Fibroblast of the aortic adventitia (primary cell): Measurements from ENCODE around the gene DGCR8. TPM values are rescaled to one million over a fixed set of nuclear protein-coding genes. Genes with fewer than 3 reads are reported as not detected.

ENCODE experiments used
- DNase-seq: peaks from one replicate; pipeline ENCODE4 v3.0.0-alpha.2; 2010; ENCODE audit warnings: low read depth
- H3K4me3 ChIP-seq: 2 replicates; pipeline ENCODE4 v1.5.1; 2011; ENCODE audit warnings: low read depth, mild to moderate bottlenecking, control low read depth, low read length, moderate library complexity
- total RNA-seq: library from RNA; depleted of rRNA; stranded (reverse); fragments of >200 nt; gene quantifications from 2 replicates; pipeline ENCODE4 v1.2.3, GENCODE V29; 2012; ENCODE audit warnings: low replicate concordance
- TF ChIP-seq, protein P1 (sequence below): IDR thresholded peaks from 2 replicates; pipeline ENCODE4 v1.5.1; 2011; ENCODE audit warnings: mild to moderate bottlenecking, low read length, control low read depth, inconsistent platforms; ENCODE audit not compliant: insufficient read depth

The DGCR8 gene
- total RNA-seq, 1 donor, result 22.0 TPM

DNA sequence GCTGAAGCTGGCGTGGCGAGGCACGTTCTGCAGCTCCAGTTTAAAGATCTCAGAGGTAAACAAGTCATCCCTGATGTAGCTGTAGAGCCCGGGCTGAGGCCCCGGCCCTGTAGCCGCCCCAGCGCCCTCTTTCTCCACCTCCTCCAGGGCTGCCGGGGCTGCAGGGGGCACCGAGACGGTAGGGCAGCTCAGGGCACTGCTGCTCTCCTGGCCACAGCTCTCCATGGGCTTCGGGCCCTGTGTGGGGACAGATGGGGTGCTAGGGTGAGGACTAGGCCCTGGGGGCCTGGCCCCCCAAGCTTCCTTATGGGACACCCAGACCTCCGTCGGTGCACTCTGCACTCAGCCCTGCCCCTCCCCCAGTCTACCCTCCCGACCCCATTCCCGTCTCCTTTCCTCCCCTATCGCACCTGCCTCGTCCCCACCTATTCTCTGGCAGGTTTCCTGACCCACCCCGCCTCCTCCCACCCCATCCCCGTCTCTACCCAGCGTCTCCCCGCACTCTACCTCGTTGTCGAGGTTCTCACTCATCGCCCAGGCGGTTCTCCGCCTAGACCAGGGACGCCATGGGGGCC, 36.4 kb downstream of the DGCR8 start:
- TF ChIP-seq, protein P1, sequence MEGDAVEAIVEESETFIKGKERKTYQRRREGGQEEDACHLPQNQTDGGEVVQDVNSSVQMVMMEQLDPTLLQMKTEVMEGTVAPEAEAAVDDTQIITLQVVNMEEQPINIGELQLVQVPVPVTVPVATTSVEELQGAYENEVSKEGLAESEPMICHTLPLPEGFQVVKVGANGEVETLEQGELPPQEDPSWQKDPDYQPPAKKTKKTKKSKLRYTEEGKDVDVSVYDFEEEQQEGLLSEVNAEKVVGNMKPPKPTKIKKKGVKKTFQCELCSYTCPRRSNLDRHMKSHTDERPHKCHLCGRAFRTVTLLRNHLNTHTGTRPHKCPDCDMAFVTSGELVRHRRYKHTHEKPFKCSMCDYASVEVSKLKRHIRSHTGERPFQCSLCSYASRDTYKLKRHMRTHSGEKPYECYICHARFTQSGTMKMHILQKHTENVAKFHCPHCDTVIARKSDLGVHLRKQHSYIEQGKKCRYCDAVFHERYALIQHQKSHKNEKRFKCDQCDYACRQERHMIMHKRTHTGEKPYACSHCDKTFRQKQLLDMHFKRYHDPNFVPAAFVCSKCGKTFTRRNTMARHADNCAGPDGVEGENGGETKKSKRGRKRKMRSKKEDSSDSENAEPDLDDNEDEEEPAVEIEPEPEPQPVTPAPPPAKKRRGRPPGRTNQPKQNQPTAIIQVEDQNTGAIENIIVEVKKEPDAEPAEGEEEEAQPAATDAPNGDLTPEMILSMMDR, result no peak
- DNase-seq, result no peak
- H3K4me3 ChIP-seq, result peak overlapping the region; percentile 98

- DNase-seq, result peak; percentile 98
- TF ChIP-seq, protein P1, result no peak
- peak within 1 kb of the TSS; percentile 98 for H3K4me3 ChIP-seq
Measured at GRCh38 chr22:20116951-20117632, 37.1 kb downstream of the DGCR8 start, which contains the start of gene TRMT2A. Gene TRMT2A (minus strand): TSS chr22:20117226. CDS start chr22:20116906, 320 bp downstream.

- peak overlapping the region; percentile 71 for H3K4me3 ChIP-seq
- TF ChIP-seq, protein P1, result no peak
- peak; percentile 14 for DNase-seq
Measured at GRCh38 chr22:20117633-20118299, 37.7 kb downstream of the DGCR8 start.

DNA sequence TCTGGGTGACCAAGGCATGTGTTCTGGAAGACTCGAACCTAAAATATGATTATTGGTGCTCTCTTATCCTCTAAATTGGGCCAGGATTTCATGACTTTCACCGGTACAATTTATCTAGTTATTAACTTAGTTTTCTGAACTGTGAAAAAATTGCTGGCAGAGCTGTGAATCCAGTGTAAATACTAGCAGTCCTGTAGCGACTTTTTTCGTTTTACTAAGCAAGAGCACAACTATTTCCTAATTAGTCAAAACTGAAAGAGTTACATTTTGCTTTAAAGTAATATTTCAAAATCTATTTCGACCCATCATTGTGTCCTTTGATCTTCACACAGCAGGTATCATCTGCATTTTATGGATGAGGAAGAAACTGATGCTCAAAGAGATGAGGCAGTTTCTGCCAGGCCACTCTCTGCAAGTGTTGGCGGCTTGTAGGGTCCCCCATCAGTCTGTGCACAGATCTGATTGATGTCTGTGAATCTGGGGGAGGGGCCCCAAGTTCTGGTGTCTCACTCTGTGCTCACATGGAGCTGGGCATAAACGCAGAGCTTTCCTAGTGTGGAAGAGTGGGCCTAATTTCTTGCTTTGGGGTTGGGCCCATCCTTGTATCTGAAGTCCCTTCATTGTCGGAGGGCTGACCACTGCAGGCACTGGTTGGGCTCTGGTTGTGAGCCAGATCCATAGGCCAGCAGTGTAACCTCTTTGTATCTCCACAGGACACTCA, 38.4 kb downstream of the DGCR8 start:
- peak overlapping the region; percentile 71 for H3K4me3 ChIP-seq
- no peak for DNase-seq
- TF ChIP-seq, protein P1, result no peak

- TF ChIP-seq, protein P1, result no peak
- no peak for DNase-seq
- no peak overlapping the region for H3K4me3 ChIP-seq
Measured at GRCh38 chr22:20121856-20122415, 41.9 kb downstream of the DGCR8 start.

GRCh38 chr22:20123366-20124082, 43.5 kb downstream of the DGCR8 start:
- H3K4me3 ChIP-seq, result no peak overlapping the region
- DNase-seq, result no peak
- TF ChIP-seq, protein P1, result no peak
